Sigmoid colon (tissue), 7 donors: Measurements from ENCODE around the gene MACROD2. TPM values are rescaled to one million over a fixed set of nuclear protein-coding genes. Genes with fewer than 3 reads are reported as not detected.

Source experiments
- DNase-seq: peaks from one replicate; pipeline ENCODE4 v3.0.0-alpha.2; 2019
- H3K27ac ChIP-seq, 4 donors: fragments of 200-600 bp; sonication (generic); one replicate each; pipeline ENCODE4 v1.5.1; 2016 to 2019; ENCODE audit warnings: mild to moderate bottlenecking in 1 of 4
- H3K27me3 ChIP-seq, 3 donors: fragments of 200-600 bp; sonication (generic); one replicate each; pipeline ENCODE4 v1.5.1; 2019; ENCODE audit warnings: mild to moderate bottlenecking in 1 of 3
- H3K36me3 ChIP-seq, 4 donors: fragments of 200-600 bp; sonication (generic); one replicate each; pipeline ENCODE4 v1.5.1; 2016 to 2019
- H3K4me1 ChIP-seq, 4 donors: fragments of 200-600 bp; sonication (generic); one replicate each; pipeline ENCODE4 v1.5.1; 2017 to 2019
- H3K4me3 ChIP-seq, 4 donors: fragments of 200-600 bp; sonication (generic); one replicate each; pipeline ENCODE4 v1.5.1; 2017 to 2019; ENCODE audit warnings: mild to moderate bottlenecking in 2 of 4, moderate library complexity in 1 of 4
- H3K9me3 ChIP-seq, 4 donors: fragments of 200-600 bp in 3 of 4; sonication (generic) in 3 of 4; one replicate each; pipeline versions ENCODE4 v1.5.1 to v1.6.1; 2013 to 2019
- CTCF ChIP-seq, 4 experiments: fragments of 450-650 bp in 3 of 4; fragments of 200-600 bp in 1 of 4; IDR thresholded peaks; one replicate each; pipeline ENCODE4 v1.5.1; 2016 to 2019; ENCODE audit warnings: antibody characterized with exemption in 4 of 4, mild to moderate bottlenecking in 3 of 4, moderate library complexity in 2 of 4
- EP300 ChIP-seq, 4 donors: sonication (generic); formaldehyde crosslinking; IDR thresholded peaks; one replicate each; pipeline ENCODE4 v1.6.1; 2017; ENCODE audit warnings: antibody characterized with exemption in 4 of 4
- POLR2A ChIP-seq, 2 donors: fragments of 450-650 bp; IDR thresholded peaks; one replicate each; pipeline ENCODE4 v1.6.1; 2016; ENCODE audit warnings: antibody characterized with exemption in 2 of 2, mild to moderate bottlenecking in 2 of 2, moderate library complexity in 2 of 2
- POLR2AphosphoS5 ChIP-seq, 4 donors: sonication (generic); formaldehyde crosslinking; IDR thresholded peaks; one replicate each; pipeline ENCODE4 v1.6.1; 2017; ENCODE audit warnings: antibody characterized with exemption in 4 of 4
- WGBS, 2 donors: extraction: QIAGEN DNeasy Blood & Tissue Kit; methylation state at CpG; one replicate each; pipeline ENCODE4 v1.1.7; 2013; 5-methylcytosine and 5-hydroxymethylcytosine counted together
- intact Hi-C: fragments of 100-400 bp; cut with DNase I; formaldehyde crosslinking; loops from one replicate; pipeline ENCODE4 v1.15.1; 2023
- polyA plus RNA-seq, 3 donors: library from polyadenylated mRNA; stranded (reverse); fragments of 200-250 nt; gene quantifications; one replicate each; pipeline ENCODE4 v1.2.3, GENCODE V29; 2013
- total RNA-seq, 4 donors: library from RNA; depleted of rRNA; stranded (reverse); fragments of >200 nt; gene quantifications; one replicate each; pipeline ENCODE4 v1.1.0, GENCODE V29; 2016
- donor health status: healthy with polysubstance abuse.
- donor health status: Bipolar disorder and iron deficiency.
- donor health status: healthy.

MACROD2 gene
- total and polyA plus RNA-seq, 7 donors: 1.2 to 22.4 (median 5.8) TPM

DNA sequence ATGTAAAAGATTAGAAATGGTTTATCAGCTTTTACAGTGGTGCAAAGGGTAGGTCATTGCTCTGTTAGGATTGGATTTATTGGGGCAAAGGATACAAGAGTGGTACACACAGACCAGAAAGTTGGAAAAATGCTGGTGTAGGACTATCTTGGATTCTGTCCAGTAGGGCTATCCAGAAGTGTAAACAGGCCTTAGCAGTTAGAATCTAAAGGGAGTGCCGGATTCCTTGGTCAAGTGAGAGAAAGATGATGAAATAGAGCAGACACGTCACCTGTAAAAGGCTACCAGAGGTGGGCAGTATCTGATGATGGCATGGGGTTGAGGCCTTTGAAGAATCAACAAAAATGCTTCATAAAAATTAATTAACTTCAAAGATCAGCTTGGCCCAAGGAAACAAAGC is 1602.0 kb downstream of the MACROD2 start:
- peaks cover 0 to 3% (median 0%) of the 10 kb centered on the region in 4 donors for H3K4me1 ChIP-seq
- DNase-seq: no peak
- H3K36me3 ChIP-seq: no peaks in the 10 kb centered on the region
- H3K9me3 ChIP-seq: no peaks in the 10 kb centered on the region
- no peak for TF ChIP-seq CTCF (IDR thresholded peaks at IDR 0.05)
- TF ChIP-seq POLR2A (IDR thresholded peaks at IDR 0.05): no peak
- WGBS, 2 donors: 14 to 62% methylated on average over 2 of the region's 2 CpGs
- intact Hi-C loops: no loop called here
- no peak overlapping the region for H3K27ac ChIP-seq
- no peak overlapping the region for H3K4me3 ChIP-seq
- no peaks in the 10 kb centered on the region for H3K27me3 ChIP-seq

DNA sequence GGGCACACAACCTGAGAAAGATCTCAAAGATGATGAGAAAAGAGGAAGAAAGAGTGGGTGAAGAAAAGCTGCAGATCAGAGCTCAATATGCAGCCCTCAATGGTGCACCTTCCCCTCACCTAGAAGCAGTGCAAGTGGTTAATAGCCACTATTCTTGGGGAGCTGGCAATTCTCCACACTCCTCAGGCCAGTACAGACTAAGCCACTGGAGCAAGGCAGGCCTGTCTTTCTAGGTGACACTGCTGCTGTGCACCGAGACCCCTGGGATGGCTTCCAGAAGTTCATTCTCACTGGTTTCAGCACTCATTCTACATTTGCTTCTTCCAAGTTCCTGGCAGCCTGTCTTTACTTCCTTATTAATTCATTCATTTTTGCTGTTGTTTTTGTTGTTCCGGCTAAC is 1604.6 kb downstream of the MACROD2 start:
- H3K4me1 ChIP-seq: peaks cover 0 to 3% (median 0%) of the 10 kb centered on the region in 4 donors
- DNase-seq: no peak
- WGBS, 2 donors: 92 to 93% methylated on average over 2 of the region's 2 CpGs
- no peak for TF ChIP-seq POLR2AphosphoS5 (IDR thresholded peaks at IDR 0.05)
- no peak for TF ChIP-seq POLR2A (IDR thresholded peaks at IDR 0.05)
- TF ChIP-seq EP300 (IDR thresholded peaks at IDR 0.05): no peak
- no peak for TF ChIP-seq CTCF (IDR thresholded peaks at IDR 0.05)
- H3K9me3 ChIP-seq: no peaks in the 10 kb centered on the region
- H3K4me3 ChIP-seq: no peak overlapping the region
- intact Hi-C loops: no loop called here
- no peak overlapping the region for H3K27ac ChIP-seq
- no peaks in the 10 kb centered on the region for H3K36me3 ChIP-seq
- no peaks in the 10 kb centered on the region for H3K27me3 ChIP-seq

- WGBS, 2 donors: 91 to 95% methylated on average over 2 of the region's 2 CpGs
- intact Hi-C loops: no loop called here
- H3K4me3 ChIP-seq: no peak overlapping the region
- no peaks in the 10 kb centered on the region for H3K9me3 ChIP-seq
- peaks cover 0 to 3% (median 0%) of the 10 kb centered on the region in 4 donors for H3K4me1 ChIP-seq
- H3K27ac ChIP-seq: no peak overlapping the region
- no peaks in the 10 kb centered on the region for H3K36me3 ChIP-seq
- H3K27me3 ChIP-seq: no peaks in the 10 kb centered on the region
- TF ChIP-seq CTCF (IDR thresholded peaks at IDR 0.05) (no peak), EP300 (IDR thresholded peaks at IDR 0.05) (no peak), POLR2A (IDR thresholded peaks at IDR 0.05) (no peak), POLR2AphosphoS5 (IDR thresholded peaks at IDR 0.05) (no peak)
- no peak for DNase-seq
Observed at GRCh38 chr20:15600565-15600964, 1605.2 kb downstream of the MACROD2 start.

GRCh38 chr20:15603506-15603905 is 1608.2 kb downstream of the MACROD2 start:
- Histone ChIP-seq H3K4me3 (no peak overlapping the region), H3K4me1 (no peaks in the 10 kb centered on the region), H3K27ac (no peak overlapping the region), H3K27me3 (no peaks in the 10 kb centered on the region), H3K9me3 (no peaks in the 10 kb centered on the region), H3K36me3 (no peaks in the 10 kb centered on the region)
- intact Hi-C loops: no loop called here
- DNase-seq: no peak
- TF ChIP-seq EP300 (IDR thresholded peaks at IDR 0.05) (no peak), POLR2AphosphoS5 (IDR thresholded peaks at IDR 0.05) (no peak), POLR2A (IDR thresholded peaks at IDR 0.05) (no peak), CTCF (IDR thresholded peaks at IDR 0.05) (no peak)

GRCh38 chr20:15603978-15604805 is 1608.9 kb downstream of the MACROD2 start:
- Histone ChIP-seq H3K4me1 (no peaks in the 10 kb centered on the region), H3K9me3 (no peaks in the 10 kb centered on the region), H3K4me3 (no peak overlapping the region), H3K27me3 (no peaks in the 10 kb centered on the region), H3K27ac (no peak overlapping the region), H3K36me3 (no peaks in the 10 kb centered on the region)
- DNase-seq: no peak
- TF ChIP-seq CTCF (IDR thresholded peaks at IDR 0.05) (no peak), POLR2A (IDR thresholded peaks at IDR 0.05) (no peak), EP300 (IDR thresholded peaks at IDR 0.05) (no peak), POLR2AphosphoS5 (IDR thresholded peaks at IDR 0.05) (no peak)
- WGBS, 2 donors: 66 to 69% methylated on average over 4 of the region's 4 CpGs
- intact Hi-C loops: no loop called here
